ENCODE measurements around the gene TDRD12.
A peak's percentile ranks its signal among the peaks of the same experiment; 100 is the strongest.

The TDRD12 gene

GRCh38 chr19:32682317-32682716, 37.2 kb upstream of the TDRD12 start:
- TF ChIP-seq CTCF (conservative IDR thresholded peaks at IDR 0.05) (no peak), ZFX (IDR thresholded peaks at IDR 0.05) (no peak)
- no peak overlapping the region for H3K27ac ChIP-seq

- TF ChIP-seq ZFX (IDR thresholded peaks at IDR 0.05) (no peak), CTCF (conservative IDR thresholded peaks at IDR 0.05) (no peak)
Observed at GRCh38 chr19:32686847-32687475, 32.6 kb upstream of the TDRD12 start.

GRCh38 chr19:32687681-32688080, 31.9 kb upstream of the TDRD12 start:
- no peak for TF ChIP-seq CTCF (conservative IDR thresholded peaks at IDR 0.05)
- no peak for TF ChIP-seq ZFX (IDR thresholded peaks at IDR 0.05)
- no peak overlapping the region for H3K27ac ChIP-seq

More at GRCh38 chr19:32686847-32687475, 32.6 kb upstream of the TDRD12 start:
- no peak overlapping the region for H3K27ac ChIP-seq

GRCh38 chr19:32688311-32688710, 31.3 kb upstream of the TDRD12 start:
- TF ChIP-seq ZFX (IDR thresholded peaks at IDR 0.05) (no peak), CTCF (conservative IDR thresholded peaks at IDR 0.05) (no peak)

GRCh38 chr19:32691291-32691951, 28.1 kb upstream of the TDRD12 start, which contains the start of gene NUDT19:
TSS of gene NUDT19 (plus strand) at chr19:32691821. CDS start at chr19:32691961, 140 bp downstream.
- peak within 1 kb of the TSS; percentile 98 for H3K27ac ChIP-seq
- no peak for TF ChIP-seq ZFX (IDR thresholded peaks at IDR 0.05)
- no peak for TF ChIP-seq CTCF (conservative IDR thresholded peaks at IDR 0.05)

More at GRCh38 chr19:32688311-32688710, 31.3 kb upstream of the TDRD12 start:
- H3K27ac ChIP-seq, result no peak overlapping the region; the same call in 1 of the 2 replicates

GRCh38 chr19:32691952-32692726, 27.4 kb upstream of the TDRD12 start:
- peak overlapping the region; percentile 98 for H3K27ac ChIP-seq
- TF ChIP-seq ZFX (IDR thresholded peaks at IDR 0.05) (peak; percentile 100), CTCF (conservative IDR thresholded peaks at IDR 0.05) (no peak)

GRCh38 chr19:32692727-32693061, 26.9 kb upstream of the TDRD12 start:
- no peak for TF ChIP-seq ZFX (IDR thresholded peaks at IDR 0.05)
- no peak for TF ChIP-seq CTCF (conservative IDR thresholded peaks at IDR 0.05)
- H3K27ac ChIP-seq, result peak overlapping the region; percentile 98

- peak overlapping the region; percentile 98 for H3K27ac ChIP-seq
Observed at GRCh38 chr19:32693151-32694108, 26.1 kb upstream of the TDRD12 start.

GRCh38 chr19:32694316-32694715, 25.3 kb upstream of the TDRD12 start:
- H3K27ac ChIP-seq, result peak overlapping the region; percentile 98; the same call in 1 of the 2 replicates
